H1 (cell line): ENCODE data around the gene TBX15. TPM values are rescaled to one million over a fixed set of nuclear protein-coding genes. Genes with fewer than 3 reads are reported as not detected.

Experiments used
- CTBP2 ChIP-seq: IDR thresholded peaks from 2 replicates; pipeline ENCODE4 v1.7.0; 2011; ENCODE audit warnings: borderline replicate concordance, mild to moderate bottlenecking, moderate library complexity, mixed read lengths, low read length; ENCODE audit not compliant: insufficient read depth, insufficient read length
- HDAC2 ChIP-seq, 2 experiments: fragments of 300-600 bp in 1 of 2; sonication (generic) in 1 of 2; IDR thresholded peaks; 2 replicates each; pipeline ENCODE4 v1.6.1; 2011 to 2012; ENCODE audit warnings: low read depth in 2 of 2, low read length in 2 of 2, mild to moderate bottlenecking in 2 of 2, moderate library complexity in 2 of 2, borderline replicate concordance in 1 of 2, inconsistent platforms in 1 of 2
- JUND ChIP-seq: IDR thresholded peaks from 2 replicates; pipeline ENCODE4 v1.6.1; 2011; ENCODE audit warnings: mild to moderate bottlenecking, improper control_type of control experiment, low read length
- SP4 ChIP-seq: IDR thresholded peaks from 2 replicates; pipeline ENCODE4 v1.6.1; 2012; ENCODE audit warnings: low read length, inconsistent platforms
- SUZ12 ChIP-seq: fragments of 200-600 bp; sonication (generic); IDR thresholded peaks from 2 replicates; pipeline ENCODE4 v1.6.1; 2012; ENCODE audit warnings: mild to moderate bottlenecking, inconsistent platforms, low read length, moderate library complexity, mixed read lengths
- polyA plus RNA-seq, 7 experiments: library from polyadenylated mRNA; depleted of rRNA in 3 of 7; stranded (reverse) in 5 of 7; unstranded in 2 of 7; fragments of >200 nt in 5 of 7; fragments of 200-250 nt in 2 of 7; gene quantifications; 1 replicate in 5 of 7; 2 replicates in 1 of 7; 4 replicates in 1 of 7; pipeline versions ENCODE4 v1.2.1 to v1.2.3, GENCODE V29; 2011 to 2013; ENCODE audit warnings: missing spikeins in 2 of 7, mixed read lengths in 2 of 7
- total RNA-seq: library from RNA; stranded (reverse); fragmentation: NEBNext Ultra II Directional; extraction: Animal tissue kit (Norgen Biotek cat#: 25700); gene quantifications from 2 replicates; pipeline ENCODE4 v1.2.1, GENCODE V29; 2021
- TF ChIP-seq, protein P1 (sequence below): fragments of 300-600 bp; sonication (generic); IDR thresholded peaks from 2 replicates; pipeline ENCODE4 v1.7.1; 2012; ENCODE audit warnings: low read length, moderate library complexity, mild to moderate bottlenecking, inconsistent platforms; ENCODE audit not compliant: insufficient replicate concordance

TBX15 gene
- total and polyA plus RNA-seq, 2 of the 8 experiments (the other 6 are each of a cell fraction or from before 2014, with no cell fraction given), result 0.14 to 0.24 TPM

DNA sequence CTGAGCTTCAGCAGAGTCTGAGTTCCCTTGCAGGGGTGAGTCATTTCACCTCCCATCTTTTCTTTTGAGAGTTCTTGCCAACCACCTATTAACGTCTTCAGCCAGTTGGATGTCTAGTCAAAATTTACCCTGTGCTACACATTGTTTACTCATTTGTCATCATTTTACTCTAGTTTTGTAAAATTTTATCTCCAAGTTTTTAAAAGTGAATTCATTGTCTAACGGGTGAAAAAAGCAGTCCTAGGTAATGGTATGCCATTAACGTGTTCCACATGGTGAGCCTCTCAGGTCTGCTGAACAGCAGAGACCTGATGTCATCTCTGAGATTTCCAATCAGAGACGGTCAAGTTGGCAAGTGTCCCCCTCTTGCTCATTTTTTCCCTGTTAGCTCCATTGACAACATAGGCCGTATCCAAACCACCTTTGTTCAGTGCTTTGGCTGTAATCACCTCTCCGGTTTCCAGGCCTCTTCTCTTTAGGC is 85.4 kb downstream of the TBX15 start (continued):
- TF ChIP-seq JUND (no peak), HDAC2 (IDR thresholded peaks at IDR 0.05; ENCODE audit: borderline replicate concordance in 1 of 2, low read depth in 2 of 2, low read length in 2 of 2) (no peak), SP4 (no peak), CTBP2 (no peak), SUZ12 (no peak)
- TF ChIP-seq, protein P1, sequence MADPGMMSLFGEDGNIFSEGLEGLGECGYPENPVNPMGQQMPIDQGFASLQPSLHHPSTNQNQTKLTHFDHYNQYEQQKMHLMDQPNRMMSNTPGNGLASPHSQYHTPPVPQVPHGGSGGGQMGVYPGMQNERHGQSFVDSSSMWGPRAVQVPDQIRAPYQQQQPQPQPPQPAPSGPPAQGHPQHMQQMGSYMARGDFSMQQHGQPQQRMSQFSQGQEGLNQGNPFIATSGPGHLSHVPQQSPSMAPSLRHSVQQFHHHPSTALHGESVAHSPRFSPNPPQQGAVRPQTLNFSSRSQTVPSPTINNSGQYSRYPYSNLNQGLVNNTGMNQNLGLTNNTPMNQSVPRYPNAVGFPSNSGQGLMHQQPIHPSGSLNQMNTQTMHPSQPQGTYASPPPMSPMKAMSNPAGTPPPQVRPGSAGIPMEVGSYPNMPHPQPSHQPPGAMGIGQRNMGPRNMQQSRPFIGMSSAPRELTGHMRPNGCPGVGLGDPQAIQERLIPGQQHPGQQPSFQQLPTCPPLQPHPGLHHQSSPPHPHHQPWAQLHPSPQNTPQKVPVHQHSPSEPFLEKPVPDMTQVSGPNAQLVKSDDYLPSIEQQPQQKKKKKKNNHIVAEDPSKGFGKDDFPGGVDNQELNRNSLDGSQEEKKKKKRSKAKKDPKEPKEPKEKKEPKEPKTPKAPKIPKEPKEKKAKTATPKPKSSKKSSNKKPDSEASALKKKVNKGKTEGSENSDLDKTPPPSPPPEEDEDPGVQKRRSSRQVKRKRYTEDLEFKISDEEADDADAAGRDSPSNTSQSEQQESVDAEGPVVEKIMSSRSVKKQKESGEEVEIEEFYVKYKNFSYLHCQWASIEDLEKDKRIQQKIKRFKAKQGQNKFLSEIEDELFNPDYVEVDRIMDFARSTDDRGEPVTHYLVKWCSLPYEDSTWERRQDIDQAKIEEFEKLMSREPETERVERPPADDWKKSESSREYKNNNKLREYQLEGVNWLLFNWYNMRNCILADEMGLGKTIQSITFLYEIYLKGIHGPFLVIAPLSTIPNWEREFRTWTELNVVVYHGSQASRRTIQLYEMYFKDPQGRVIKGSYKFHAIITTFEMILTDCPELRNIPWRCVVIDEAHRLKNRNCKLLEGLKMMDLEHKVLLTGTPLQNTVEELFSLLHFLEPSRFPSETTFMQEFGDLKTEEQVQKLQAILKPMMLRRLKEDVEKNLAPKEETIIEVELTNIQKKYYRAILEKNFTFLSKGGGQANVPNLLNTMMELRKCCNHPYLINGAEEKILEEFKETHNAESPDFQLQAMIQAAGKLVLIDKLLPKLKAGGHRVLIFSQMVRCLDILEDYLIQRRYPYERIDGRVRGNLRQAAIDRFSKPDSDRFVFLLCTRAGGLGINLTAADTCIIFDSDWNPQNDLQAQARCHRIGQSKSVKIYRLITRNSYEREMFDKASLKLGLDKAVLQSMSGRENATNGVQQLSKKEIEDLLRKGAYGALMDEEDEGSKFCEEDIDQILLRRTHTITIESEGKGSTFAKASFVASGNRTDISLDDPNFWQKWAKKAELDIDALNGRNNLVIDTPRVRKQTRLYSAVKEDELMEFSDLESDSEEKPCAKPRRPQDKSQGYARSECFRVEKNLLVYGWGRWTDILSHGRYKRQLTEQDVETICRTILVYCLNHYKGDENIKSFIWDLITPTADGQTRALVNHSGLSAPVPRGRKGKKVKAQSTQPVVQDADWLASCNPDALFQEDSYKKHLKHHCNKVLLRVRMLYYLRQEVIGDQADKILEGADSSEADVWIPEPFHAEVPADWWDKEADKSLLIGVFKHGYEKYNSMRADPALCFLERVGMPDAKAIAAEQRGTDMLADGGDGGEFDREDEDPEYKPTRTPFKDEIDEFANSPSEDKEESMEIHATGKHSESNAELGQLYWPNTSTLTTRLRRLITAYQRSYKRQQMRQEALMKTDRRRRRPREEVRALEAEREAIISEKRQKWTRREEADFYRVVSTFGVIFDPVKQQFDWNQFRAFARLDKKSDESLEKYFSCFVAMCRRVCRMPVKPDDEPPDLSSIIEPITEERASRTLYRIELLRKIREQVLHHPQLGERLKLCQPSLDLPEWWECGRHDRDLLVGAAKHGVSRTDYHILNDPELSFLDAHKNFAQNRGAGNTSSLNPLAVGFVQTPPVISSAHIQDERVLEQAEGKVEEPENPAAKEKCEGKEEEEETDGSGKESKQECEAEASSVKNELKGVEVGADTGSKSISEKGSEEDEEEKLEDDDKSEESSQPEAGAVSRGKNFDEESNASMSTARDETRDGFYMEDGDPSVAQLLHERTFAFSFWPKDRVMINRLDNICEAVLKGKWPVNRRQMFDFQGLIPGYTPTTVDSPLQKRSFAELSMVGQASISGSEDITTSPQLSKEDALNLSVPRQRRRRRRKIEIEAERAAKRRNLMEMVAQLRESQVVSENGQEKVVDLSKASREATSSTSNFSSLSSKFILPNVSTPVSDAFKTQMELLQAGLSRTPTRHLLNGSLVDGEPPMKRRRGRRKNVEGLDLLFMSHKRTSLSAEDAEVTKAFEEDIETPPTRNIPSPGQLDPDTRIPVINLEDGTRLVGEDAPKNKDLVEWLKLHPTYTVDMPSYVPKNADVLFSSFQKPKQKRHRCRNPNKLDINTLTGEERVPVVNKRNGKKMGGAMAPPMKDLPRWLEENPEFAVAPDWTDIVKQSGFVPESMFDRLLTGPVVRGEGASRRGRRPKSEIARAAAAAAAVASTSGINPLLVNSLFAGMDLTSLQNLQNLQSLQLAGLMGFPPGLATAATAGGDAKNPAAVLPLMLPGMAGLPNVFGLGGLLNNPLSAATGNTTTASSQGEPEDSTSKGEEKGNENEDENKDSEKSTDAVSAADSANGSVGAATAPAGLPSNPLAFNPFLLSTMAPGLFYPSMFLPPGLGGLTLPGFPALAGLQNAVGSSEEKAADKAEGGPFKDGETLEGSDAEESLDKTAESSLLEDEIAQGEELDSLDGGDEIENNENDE, result no peak
